Measurements from ENCODE around the gene ADGRA1.
"Not testable (repeated sequence)": the region's sequence is repeated elsewhere in the genome, so short reads cannot be mapped to it uniquely, and the experiment has no call there.

The ADGRA1 gene

GRCh38 chr10:133087679-133088178 lies at the start of gene ADGRA1:
Gene ADGRA1, plus strand, starts transcription at chr10:133087924. Its CDS starts 986 bp downstream, at chr10:133088910.
- DNase-seq, result no peak

GRCh38 chr10:133038036-133038823 lies 49.5 kb upstream of the ADGRA1 start:
- no peak for DNase-seq

GRCh38 chr10:133039107-133039802 lies 48.5 kb upstream of the ADGRA1 start:
- DNase-seq, result no peak

GRCh38 chr10:133039803-133040165 lies 47.9 kb upstream of the ADGRA1 start:
- no peak for DNase-seq

GRCh38 chr10:133040198-133040597 lies 47.5 kb upstream of the ADGRA1 start:
- no peak for DNase-seq

GRCh38 chr10:133041101-133041500 lies 46.6 kb upstream of the ADGRA1 start:
- no peak for DNase-seq

GRCh38 chr10:133042061-133042460 lies 45.7 kb upstream of the ADGRA1 start:
- no peak for DNase-seq

GRCh38 chr10:133042816-133043215 lies 44.9 kb upstream of the ADGRA1 start:
- DNase-seq, result no peak

GRCh38 chr10:133043541-133044225 lies 44.0 kb upstream of the ADGRA1 start:
- no peak for DNase-seq

- no peak for DNase-seq
Observed at GRCh38 chr10:133044401-133044811, 43.3 kb upstream of the ADGRA1 start.

GRCh38 chr10:133045556-133046389 lies 42.0 kb upstream of the ADGRA1 start:
- DNase-seq, result no peak

- DNase-seq, result no peak
Observed at GRCh38 chr10:133046390-133046765, 41.3 kb upstream of the ADGRA1 start.

- DNase-seq, result no peak
Observed at GRCh38 chr10:133047526-133048123, 40.1 kb upstream of the ADGRA1 start.

- DNase-seq, result no peak
Observed at GRCh38 chr10:133048266-133048665, 39.5 kb upstream of the ADGRA1 start.

GRCh38 chr10:133048926-133049325 lies 38.8 kb upstream of the ADGRA1 start:
- DNase-seq, result no peak

GRCh38 chr10:133049639-133050038 lies 38.1 kb upstream of the ADGRA1 start:
- no peak for DNase-seq

- no peak for DNase-seq
Observed at GRCh38 chr10:133050371-133050770, 37.4 kb upstream of the ADGRA1 start.

GRCh38 chr10:133052076-133052475 lies 35.6 kb upstream of the ADGRA1 start:
- no peak for DNase-seq

GRCh38 chr10:133053527-133054133 lies 34.1 kb upstream of the ADGRA1 start:
- not testable (repeated sequence) for DNase-seq

GRCh38 chr10:133055470-133055869 lies 32.3 kb upstream of the ADGRA1 start:
- no peak for DNase-seq

GRCh38 chr10:133056001-133056400 lies 31.7 kb upstream of the ADGRA1 start:
- DNase-seq, result no peak

- no peak for DNase-seq
Observed at GRCh38 chr10:133056651-133057178, 31.0 kb upstream of the ADGRA1 start.
